ENCODE data around the gene ZNF117. TPM values are rescaled to one million over a fixed set of nuclear protein-coding genes. Genes with fewer than 3 reads are reported as not detected.
"Not testable (repeated sequence)": the region's sequence is repeated elsewhere in the genome, so short reads cannot be mapped to it uniquely, and the experiment has no call there.

ZNF117 gene
- total RNA-seq, 1 experiment from 2014 or later = 7.0 TPM

DNA sequence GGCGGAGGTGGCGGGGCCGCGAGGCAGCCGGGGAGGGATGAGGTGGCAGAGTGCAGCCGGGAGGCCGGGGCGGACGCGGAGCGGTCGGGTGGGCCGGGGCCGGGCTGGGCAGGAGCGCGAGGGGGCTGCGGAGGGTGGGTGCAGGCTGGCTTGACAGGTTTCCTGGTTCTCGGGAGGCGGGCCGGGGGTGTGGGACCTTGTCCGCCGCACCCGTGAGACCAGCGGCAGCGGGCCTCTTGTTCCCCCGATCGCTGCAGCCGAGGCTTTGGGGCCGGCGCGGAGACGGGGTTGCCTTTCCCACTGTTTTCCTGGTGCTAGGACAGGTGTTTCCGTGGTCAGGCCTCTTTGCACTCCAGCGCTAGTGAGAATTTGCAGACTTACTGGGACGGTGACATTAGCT is 47.9 kb upstream of the ZNF117 start:
- H3K9me3 Mint-ChIP-seq; POLR2A ChIA-PET; H3K36me3 Mint-ChIP-seq; H3K27me3 Mint-ChIP-seq (ENCODE audit: low read depth); CTCF ChIA-PET: not testable (repeated sequence)
- Mint-ChIP-seq H3K4me1 (peaks cover 19% of the 10 kb centered on the region), H3K4me3 (peak overlapping the region; percentile 87), H3K27ac (peak overlapping the region; percentile 83)
- peak; percentile 52 for DNase-seq (ENCODE audit: low spot score)
- ATAC-seq = peak; percentile 6

GRCh38 chr7:65037740-65038688 is 47.2 kb upstream of the ZNF117 start:
- DNase-seq (ENCODE audit: low spot score) = peak; percentile 85
- CTCF ChIA-PET = interaction anchor here (0.6 to 1.2 kb wide), 4 partner anchors 32 to 438 kb away, joined by 4 to 7 read pairs (median 4); partner anchors contain the start of gene ERV3-1
- Mint-ChIP-seq H3K27ac (no peak overlapping the region), H3K36me3 (no peaks in the 10 kb centered on the region; the same call in 1 of the 2 replicates), H3K4me1 (peaks cover 19% of the 10 kb centered on the region), H3K4me3 (peak overlapping the region; percentile 64), H3K9me3 (peaks cover 11% of the 10 kb centered on the region; the same call in 1 of the 2 replicates), H3K27me3 (ENCODE audit: low read depth) (0 out of 2 replicates have a peak, but pooled peaks cover 1% of the 10 kb centered on the region)
- POLR2A ChIA-PET = interaction anchor here (0.6 to 2.3 kb wide), 3 partner anchors 32 to 243 kb away, joined by 3 to 15 read pairs (median 3); partner anchors contain the start of genes ERV3-1 and ZNF138
- ATAC-seq = peak; percentile 91
- TF ChIP-seq SP1 (CRISPR knock-in tag; conservative IDR thresholded peaks at IDR 0.05) (peak; percentile 30; the same call in 1 of the 2 replicates), MLX (CRISPR knock-in tag; IDR thresholded peaks at IDR 0.05) (no peak)

- POLR2A ChIA-PET = interaction anchor here (0.6 to 2.3 kb wide), 2 partner anchors 30 to 422 kb away, joined by 3 to 15 read pairs; partner anchors contain the start of gene ERV3-1
- H3K27me3 Mint-ChIP-seq (ENCODE audit: low read depth); H3K36me3 Mint-ChIP-seq; H3K4me3 Mint-ChIP-seq; DNase-seq (ENCODE audit: low spot score); CTCF ChIA-PET; ATAC-seq; H3K27ac Mint-ChIP-seq: not testable (repeated sequence)
- H3K4me1 Mint-ChIP-seq = peaks cover 15% of the 10 kb centered on the region
- peaks cover 13% of the 10 kb centered on the region; the same call in 1 of the 2 replicates for H3K9me3 Mint-ChIP-seq
Measured at GRCh38 chr7:65036526-65036925, 45.7 kb upstream of the ZNF117 start.

- H3K27me3 Mint-ChIP-seq (ENCODE audit: low read depth) = not testable (repeated sequence)
- CTCF ChIA-PET = interaction anchor here (0.7 kb wide), 1 partner anchor 186 kb away, joined by 3 read pairs; no protein-coding TSS in a partner anchor
Measured at GRCh38 chr7:65035469-65035868, 44.6 kb upstream of the ZNF117 start.

DNA sequence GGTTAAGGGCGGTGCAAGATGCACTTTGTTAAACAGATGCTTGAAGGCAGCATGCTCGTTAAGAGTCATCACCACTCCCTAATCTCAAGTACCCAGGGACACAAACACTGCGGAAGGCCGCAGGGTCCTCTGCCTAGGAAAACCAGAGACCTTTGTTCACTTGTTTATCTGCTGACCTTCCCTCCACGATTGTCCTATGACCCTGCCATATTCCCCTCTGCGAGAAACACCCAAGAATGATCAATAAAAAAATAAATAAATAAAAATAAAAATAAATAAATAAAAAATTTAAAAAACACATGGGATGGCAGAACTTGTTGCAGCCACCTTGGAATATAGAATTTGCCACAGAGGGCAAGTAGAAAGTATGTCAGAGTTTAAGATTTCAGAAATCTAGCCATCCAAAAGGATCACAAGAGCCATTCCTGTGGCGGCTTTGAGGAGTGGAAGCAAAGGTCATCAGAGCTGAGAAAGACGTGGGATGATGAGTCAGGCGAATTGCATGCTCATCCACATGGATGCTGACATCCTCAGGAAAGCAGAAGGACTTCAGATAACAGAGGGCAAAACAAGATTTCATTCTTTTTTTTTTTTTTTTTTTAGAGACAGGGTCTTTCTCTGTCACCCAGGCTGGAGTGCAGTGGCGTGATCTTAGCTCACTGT is 43.4 kb upstream of the ZNF117 start:
- H3K9me3 Mint-ChIP-seq = peaks cover 25% of the 10 kb centered on the region
- CTCF ChIA-PET; H3K4me1 Mint-ChIP-seq; H3K36me3 Mint-ChIP-seq; ATAC-seq; H3K4me3 Mint-ChIP-seq; H3K27ac Mint-ChIP-seq; DNase-seq (ENCODE audit: low spot score); H3K27me3 Mint-ChIP-seq (ENCODE audit: low read depth); POLR2A ChIA-PET: not testable (repeated sequence)
- peak; percentile 33; the same call in 1 of the 2 replicates for TF ChIP-seq HMGA2 (CRISPR knock-in tag; IDR thresholded peaks at IDR 0.05)

More at GRCh38 chr7:65035469-65035868, 44.6 kb upstream of the ZNF117 start:
- H3K27ac Mint-ChIP-seq; POLR2A ChIA-PET; DNase-seq (ENCODE audit: low spot score); ATAC-seq; H3K36me3 Mint-ChIP-seq; H3K4me3 Mint-ChIP-seq: not testable (repeated sequence)
- Mint-ChIP-seq H3K9me3 (peaks cover 19% of the 10 kb centered on the region), H3K4me1 (peaks cover 15% of the 10 kb centered on the region)

DNA sequence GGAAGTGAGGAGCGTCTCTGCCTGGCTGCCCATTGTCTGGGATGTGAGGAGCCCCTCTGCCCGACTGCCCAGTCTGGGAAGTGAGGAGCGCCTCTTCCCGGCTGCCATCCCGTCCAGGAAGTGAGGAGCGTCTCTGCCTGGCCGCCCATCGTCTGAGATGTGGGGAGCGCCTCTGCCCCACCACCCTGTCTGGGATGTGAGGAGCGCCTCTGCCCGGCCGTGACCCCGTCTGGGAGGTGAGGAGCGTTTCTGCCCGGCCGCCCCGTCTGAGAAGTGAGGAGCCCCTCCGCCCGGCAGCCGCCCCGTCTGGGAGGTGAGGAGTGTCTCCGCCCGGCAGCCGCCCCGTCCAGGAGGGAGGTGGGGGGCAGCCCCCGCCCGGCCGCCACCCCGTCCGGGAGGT is 42.6 kb upstream of the ZNF117 start:
- POLR2A ChIA-PET; H3K27me3 Mint-ChIP-seq (ENCODE audit: low read depth); ATAC-seq; CTCF ChIA-PET; H3K27ac Mint-ChIP-seq; H3K36me3 Mint-ChIP-seq; H3K4me3 Mint-ChIP-seq; H3K4me1 Mint-ChIP-seq; DNase-seq (ENCODE audit: low spot score): not testable (repeated sequence)
- peaks cover 25% of the 10 kb centered on the region for H3K9me3 Mint-ChIP-seq

GRCh38 chr7:65025023-65025422 is 34.2 kb upstream of the ZNF117 start:
- POLR2A ChIA-PET; CTCF ChIA-PET; H3K4me3 Mint-ChIP-seq; DNase-seq (ENCODE audit: low spot score); H3K36me3 Mint-ChIP-seq; H3K27me3 Mint-ChIP-seq (ENCODE audit: low read depth); ATAC-seq; H3K4me1 Mint-ChIP-seq; H3K27ac Mint-ChIP-seq: not testable (repeated sequence)
- peaks cover 15% of the 10 kb centered on the region for H3K9me3 Mint-ChIP-seq

DNA sequence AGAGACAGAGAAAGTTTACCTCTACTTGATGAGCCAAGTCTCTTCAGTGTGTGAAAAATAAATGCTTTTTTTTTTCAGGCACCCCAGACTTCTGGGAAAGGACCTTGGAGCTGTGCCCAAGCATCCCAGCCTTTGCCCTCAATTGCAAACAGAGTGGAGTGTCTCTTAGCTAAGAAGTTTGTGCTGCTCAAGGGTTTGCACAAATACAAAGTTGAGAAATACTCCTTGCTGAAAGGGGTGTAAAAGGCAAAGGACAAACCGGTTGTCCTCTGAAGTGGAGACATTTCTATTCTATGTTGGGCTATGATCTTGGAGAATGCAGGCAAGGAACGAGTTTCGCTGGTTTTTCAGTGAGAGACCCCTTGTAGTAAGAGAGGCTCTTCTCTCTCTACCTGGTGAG is 30.1 kb upstream of the ZNF117 start:
- H3K9me3 Mint-ChIP-seq; H3K27ac Mint-ChIP-seq; H3K4me1 Mint-ChIP-seq; H3K4me3 Mint-ChIP-seq; H3K27me3 Mint-ChIP-seq (ENCODE audit: low read depth); ATAC-seq; DNase-seq (ENCODE audit: low spot score); CTCF ChIA-PET; H3K36me3 Mint-ChIP-seq: not testable (repeated sequence)
- POLR2A ChIA-PET = interaction anchor here (0.7 kb wide), 1 partner anchor 1750 kb away, joined by 6 read pairs; no protein-coding TSS in a partner anchor

- H3K36me3 Mint-ChIP-seq; H3K4me3 Mint-ChIP-seq; H3K27ac Mint-ChIP-seq; DNase-seq (ENCODE audit: low spot score); CTCF ChIA-PET; H3K27me3 Mint-ChIP-seq (ENCODE audit: low read depth); ATAC-seq; POLR2A ChIA-PET: not testable (repeated sequence)
- H3K9me3 Mint-ChIP-seq = peaks cover 21% of the 10 kb centered on the region
- peaks cover 18% of the 10 kb centered on the region for H3K4me1 Mint-ChIP-seq
Measured at GRCh38 chr7:65009881-65010280, 19.0 kb upstream of the ZNF117 start.

DNA sequence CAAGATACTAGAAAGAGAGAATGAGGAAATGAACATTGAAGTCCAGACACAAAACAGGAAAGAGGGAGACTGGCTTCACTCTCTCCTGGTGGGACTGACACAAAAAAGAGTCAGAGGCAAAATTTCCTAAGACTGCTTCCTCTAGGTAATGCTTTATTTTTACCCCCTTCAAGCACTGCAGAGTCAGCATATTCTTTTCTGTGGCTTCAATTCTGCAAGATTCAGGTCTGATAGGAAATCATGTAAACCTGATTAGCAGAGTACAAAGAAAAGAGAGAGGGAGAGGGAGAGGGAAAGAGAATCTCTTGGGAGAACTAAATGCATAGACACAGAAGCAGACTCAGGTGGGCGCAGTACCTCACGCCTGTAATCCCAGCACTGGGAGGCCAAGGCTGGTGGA is 18.6 kb upstream of the ZNF117 start:
- Mint-ChIP-seq H3K4me1 (peaks cover 23% of the 10 kb centered on the region), H3K9me3 (peaks cover 22% of the 10 kb centered on the region)
- H3K36me3 Mint-ChIP-seq; H3K4me3 Mint-ChIP-seq; H3K27ac Mint-ChIP-seq; ATAC-seq; DNase-seq (ENCODE audit: low spot score); POLR2A ChIA-PET; H3K27me3 Mint-ChIP-seq (ENCODE audit: low read depth); CTCF ChIA-PET: not testable (repeated sequence)

All from WTC11 (cell line).